ENCODE results near the gene SPHK1. TPM values are rescaled to one million over a fixed set of nuclear protein-coding genes. Genes with fewer than 3 reads are reported as not detected.

The SPHK1 gene, protein sequence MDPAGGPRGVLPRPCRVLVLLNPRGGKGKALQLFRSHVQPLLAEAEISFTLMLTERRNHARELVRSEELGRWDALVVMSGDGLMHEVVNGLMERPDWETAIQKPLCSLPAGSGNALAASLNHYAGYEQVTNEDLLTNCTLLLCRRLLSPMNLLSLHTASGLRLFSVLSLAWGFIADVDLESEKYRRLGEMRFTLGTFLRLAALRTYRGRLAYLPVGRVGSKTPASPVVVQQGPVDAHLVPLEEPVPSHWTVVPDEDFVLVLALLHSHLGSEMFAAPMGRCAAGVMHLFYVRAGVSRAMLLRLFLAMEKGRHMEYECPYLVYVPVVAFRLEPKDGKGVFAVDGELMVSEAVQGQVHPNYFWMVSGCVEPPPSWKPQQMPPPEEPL
- total RNA-seq: 19.2 and 28.9 TPM in 2 replicates

DNA sequence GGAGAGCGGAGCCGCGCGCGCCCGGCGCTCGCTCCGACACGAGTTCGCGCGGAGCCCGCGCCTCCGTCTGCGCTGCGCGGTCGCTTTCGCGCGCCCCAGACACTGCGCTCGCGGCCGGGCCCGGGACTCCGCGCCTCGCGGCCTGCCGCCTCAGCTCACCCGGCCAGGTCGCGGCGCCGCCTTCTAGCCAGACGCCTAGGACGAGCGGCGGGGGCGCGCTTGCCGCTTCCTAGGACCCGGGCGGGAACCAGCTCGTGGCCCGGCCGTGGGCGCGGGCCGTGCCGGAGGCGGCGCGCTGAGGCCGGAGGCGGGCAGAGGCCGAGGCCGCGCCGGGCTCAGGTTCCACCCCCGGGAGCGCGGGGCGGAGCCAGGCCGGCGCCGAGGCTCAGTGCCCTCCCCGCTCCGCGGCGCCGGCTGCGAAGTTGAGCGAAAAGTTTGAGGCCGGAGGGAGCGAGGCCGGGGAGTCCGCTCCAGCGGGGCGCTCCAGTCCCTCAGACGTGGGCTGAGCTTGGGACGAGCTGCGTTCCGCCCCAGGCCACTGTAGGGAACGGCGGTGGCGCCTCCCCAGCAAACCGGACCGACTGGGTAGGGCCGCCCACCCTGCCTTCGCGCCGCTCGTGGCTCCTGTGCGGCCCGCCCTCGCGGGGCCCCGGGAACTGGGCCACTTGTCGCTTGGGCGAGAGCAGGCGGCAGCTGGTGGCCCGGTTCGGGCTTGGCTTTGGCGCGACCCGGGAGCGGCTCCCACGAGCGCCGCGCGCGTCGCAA lies at the start of gene SPHK1:
Gene SPHK1 (plus strand): TSS at position 388 of the 765 bp plus-strand sequence. CDS start 1,036 bp downstream, outside the sequence.

DNA sequence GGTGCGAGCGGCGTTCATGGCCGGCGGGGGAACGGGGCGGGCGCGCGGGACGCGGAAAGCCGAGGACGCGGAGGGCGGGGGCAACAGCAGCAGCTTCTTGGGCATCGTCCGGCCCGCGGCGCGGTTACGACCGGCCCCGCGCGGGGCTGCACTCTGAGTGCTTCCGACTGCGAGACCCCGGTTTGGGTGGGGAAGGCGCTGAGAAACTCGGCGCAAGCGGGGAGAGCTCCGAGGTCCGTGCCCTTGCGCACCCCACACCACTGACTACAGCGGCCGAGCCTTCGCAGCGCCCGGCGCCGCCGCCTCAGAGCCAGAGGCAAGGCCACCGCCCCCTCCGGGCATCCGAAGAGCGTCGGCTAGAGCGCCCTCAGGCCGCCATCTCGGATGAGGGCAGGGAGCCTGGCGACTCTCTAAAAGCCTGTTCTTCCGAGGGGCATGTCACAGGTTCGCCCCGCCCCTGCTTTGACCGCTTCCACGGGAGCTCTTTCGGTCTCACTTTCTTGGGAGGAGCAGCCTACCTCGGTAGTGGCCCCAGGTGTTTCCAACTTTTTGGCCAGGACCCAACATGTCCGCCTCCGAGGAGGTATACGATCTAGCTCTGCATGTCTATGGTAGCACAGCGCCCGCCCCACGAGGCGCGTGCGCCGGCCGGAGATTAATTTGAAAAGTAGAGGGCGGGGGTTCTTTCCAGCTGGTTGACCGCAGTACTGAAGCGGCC lies 30.7 kb upstream of the SPHK1 start, which contains the start of gene PRPSAP1:
Gene PRPSAP1 (minus strand): TSS at position 318 of the 718 bp plus-strand sequence. CDS start 213 bp downstream, at position 105.

Other genes starting within 250 kb of the SPHK1 start
- 0.17 TPM in 1 of 2 replicates, not detected in the other for gene FOXJ1, start 243.4 kb upstream of the SPHK1 start, total RNA-seq
- 1.7 and 5.1 TPM in 2 replicates for gene RNF157, start 144.1 kb upstream of the SPHK1 start, total RNA-seq
- 2.2 and 3.1 TPM in 2 replicates for gene UBALD2, start 119.3 kb upstream of the SPHK1 start, total RNA-seq
- 2.0 and 5.1 TPM in 2 replicates for gene QRICH2, start 76.3 kb upstream of the SPHK1 start, total RNA-seq
- 40.0 and 46.1 TPM in 2 replicates for gene PRPSAP1, start 30.7 kb upstream of the SPHK1 start, total RNA-seq
- gene UBE2O, start 68.5 kb downstream of the SPHK1 start, total RNA-seq: 19.2 and 21.2 TPM in 2 replicates
- 0.17 TPM in 1 of 2 replicates, not detected in the other for gene AANAT, start 83.0 kb downstream of the SPHK1 start, total RNA-seq
- gene RHBDF2, start 116.8 kb downstream of the SPHK1 start, total RNA-seq: 0.58 and 8.4 TPM in 2 replicates
- gene CYGB, start 153.1 kb downstream of the SPHK1 start, total RNA-seq: 46.0 and 123 TPM in 2 replicates
- gene PRCD, start 155.4 kb downstream of the SPHK1 start, total RNA-seq: 10.2 and 14.7 TPM in 2 replicates
- 0.73 and 3.0 TPM in 2 replicates for gene ST6GALNAC2, start 201.3 kb downstream of the SPHK1 start, total RNA-seq

Measured in smooth muscle cell of trachea (primary cell).